Right lung (tissue), 10 donors: Measurements from ENCODE around the gene SAMD3. TPM values are rescaled to one million over a fixed set of nuclear protein-coding genes. Genes with fewer than 3 reads are reported as not detected.
"Not testable (repeated sequence)": the region's sequence is repeated elsewhere in the genome, so short reads cannot be mapped to it uniquely, and the experiment has no call there.

Experiments used
- DNase-seq, 2 donors: peaks; one replicate each; pipeline ENCODE4 v3.0.0-alpha.2; 2013
- long read RNA-seq, 8 donors: transcript quantifications; one replicate each; lab custom pipeline, GENCODE V29; 2026
- polyA plus RNA-seq, 5 donors: library from polyadenylated mRNA; unstranded; fragments of 120-200 nt; gene quantifications; one replicate each; pipeline versions ENCODE4 v1.2.1 to v1.2.3, GENCODE V29; 2013; ENCODE audit warnings: inconsistent platforms in 1 of 5, low replicate concordance in 1 of 5; ENCODE audit not compliant: insufficient read length in 5 of 5, insufficient read depth in 1 of 5

Gene SAMD3, protein sequence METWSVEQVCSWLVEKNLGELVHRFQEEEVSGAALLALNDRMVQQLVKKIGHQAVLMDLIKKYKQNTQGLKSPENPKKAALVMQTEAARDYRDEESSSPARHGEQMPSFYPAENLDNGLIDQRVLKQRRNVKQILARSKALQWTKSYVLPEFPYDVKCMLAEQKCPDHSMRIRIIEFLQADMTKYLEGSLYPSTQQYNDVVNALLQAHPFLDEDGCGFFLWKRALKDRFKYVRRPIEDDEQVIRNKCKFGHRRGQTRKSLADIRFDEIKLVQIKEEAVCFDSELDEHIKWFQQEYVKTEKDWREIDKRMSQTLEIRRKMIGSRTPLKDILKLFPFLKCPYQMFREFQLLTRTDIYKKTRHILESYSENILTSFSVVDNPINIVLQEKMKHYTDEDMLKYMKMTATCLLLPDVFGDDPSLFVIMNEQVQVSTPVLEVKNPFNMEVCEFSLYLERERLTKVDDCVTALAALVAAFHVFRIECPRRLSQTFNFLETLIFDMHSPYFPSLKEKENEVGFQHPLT
- polyA plus RNA-seq, result 1 to 10 TPM; 1.4 to 2.7 (median 1.5) TPM
- long read RNA-seq, donor 1, result 0 reads
- long read RNA-seq, donor 2, result 0 reads
- long read RNA-seq, donor 3, result 0 reads
- long read RNA-seq, donor 4, result 0 reads
- long read RNA-seq, donor 5, result 0 reads
- long read RNA-seq, donor 6, result 0 reads
- long read RNA-seq, donor 7, result 0 reads
- long read RNA-seq, donor 8, result 0 reads

DNA sequence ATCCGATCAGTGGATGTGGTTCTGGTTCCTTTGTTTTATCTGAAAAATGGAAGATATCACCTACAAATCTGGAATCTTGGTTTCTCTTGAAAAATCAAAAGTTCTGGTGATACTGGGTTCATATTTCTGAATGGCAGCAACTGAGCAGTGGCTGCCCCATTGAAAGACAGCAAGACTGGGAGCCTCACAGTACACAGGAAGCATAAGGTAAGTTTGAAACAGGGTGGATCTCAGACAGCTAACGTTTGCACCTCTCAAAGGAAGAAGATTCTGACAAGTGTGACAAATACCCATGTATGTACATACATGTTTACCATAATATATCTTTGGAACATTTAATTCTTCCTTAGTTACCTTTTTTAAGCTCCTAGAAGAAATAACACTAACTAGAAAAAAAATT is at the start of gene SAMD3:
Gene SAMD3 (minus strand): TSS at position 177 of the 400 bp plus-strand sequence. CDS start 7,678 bp downstream, outside the sequence.
- DNase-seq, result no peak

DNA sequence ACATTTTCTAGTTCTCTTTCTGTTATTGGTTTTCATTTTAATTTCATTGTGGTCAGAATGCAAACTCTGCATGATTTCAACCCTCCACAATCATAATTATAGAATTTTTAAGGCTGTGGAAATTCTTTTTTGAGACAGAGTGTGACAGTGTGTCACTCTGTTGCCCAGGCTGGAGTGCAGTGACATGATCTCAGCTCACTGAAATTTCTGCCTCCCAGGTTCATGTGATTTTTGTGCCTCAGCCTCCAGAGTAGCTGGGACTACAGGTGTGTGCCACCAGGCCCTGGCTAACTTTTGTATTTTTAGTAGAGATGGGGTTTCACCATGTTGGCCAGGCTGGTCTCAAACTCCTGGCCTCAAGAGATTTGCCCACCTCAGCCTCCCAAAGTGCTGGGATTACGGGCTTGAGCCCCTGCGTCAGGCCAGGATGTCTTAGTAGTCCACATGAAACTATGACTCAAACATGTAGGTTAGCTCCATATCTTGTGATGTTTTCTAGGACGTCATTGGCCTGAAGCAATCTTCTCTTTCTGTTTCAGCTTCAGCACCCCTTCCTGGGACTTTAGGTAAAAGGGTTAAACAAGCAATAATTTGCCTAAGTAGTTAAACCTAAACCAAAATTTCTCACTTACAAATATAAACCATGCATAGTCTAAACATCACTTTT is 47.4 kb upstream of the SAMD3 start:
- DNase-seq, result no peak

DNA sequence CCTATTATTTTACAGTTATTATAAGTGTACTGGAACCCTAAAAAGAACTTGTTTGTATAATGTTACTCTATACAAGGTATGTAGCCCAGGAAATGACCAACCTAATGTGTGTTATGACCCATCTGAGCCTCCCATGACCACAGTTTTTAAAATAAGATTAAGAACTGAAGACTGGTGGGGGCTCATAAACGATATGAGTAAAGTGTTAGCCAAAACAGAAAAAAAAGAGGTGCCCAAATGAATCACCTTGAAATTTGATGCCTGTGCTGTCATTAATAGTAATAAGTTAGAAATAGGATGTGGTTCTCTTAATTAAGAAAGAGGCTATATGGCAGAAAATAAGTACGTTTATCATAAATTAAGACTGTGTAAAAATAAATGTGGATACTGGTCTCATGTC is 42.8 kb upstream of the SAMD3 start:
- not testable (repeated sequence) for DNase-seq

DNA sequence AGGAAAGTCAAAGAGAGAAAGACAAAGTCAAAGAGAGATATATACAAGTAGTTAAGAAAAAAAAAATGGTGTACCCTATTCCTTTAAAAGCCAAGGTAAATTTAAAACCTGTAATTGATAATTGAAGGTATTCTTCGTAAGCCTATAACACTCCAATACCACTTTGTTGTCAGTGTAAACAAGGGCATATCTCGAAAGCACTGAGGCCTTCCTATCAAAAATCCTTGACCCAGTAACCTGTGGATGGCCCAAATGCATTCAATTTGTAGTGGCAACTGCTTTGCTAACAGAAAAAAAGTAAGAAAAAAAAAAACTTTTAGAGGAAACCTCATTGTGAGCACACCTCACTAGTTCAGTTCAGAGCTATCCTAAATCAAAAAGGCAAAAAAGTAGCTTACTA is 39.3 kb upstream of the SAMD3 start:
- no peak for DNase-seq

DNA sequence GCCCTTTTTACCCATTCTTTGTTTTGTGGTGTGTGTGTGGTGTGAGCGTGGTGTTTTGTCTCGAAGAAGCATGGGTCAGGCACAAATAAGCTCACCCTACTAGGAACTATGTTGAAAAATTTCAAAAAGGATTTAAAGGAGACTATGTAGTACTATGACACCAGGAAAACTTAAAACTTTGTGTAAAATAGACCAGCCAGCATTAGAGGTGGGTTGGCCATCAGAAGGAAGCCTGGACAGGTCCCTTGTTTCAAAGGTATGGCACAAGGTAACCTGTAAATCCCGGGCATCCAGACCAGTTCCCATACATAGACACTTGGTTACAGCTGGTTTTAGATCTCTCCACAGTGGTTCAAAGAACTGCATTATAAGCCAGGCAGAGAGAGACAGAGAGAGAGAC is 38.8 kb upstream of the SAMD3 start:
- DNase-seq, result not testable (repeated sequence)

DNA sequence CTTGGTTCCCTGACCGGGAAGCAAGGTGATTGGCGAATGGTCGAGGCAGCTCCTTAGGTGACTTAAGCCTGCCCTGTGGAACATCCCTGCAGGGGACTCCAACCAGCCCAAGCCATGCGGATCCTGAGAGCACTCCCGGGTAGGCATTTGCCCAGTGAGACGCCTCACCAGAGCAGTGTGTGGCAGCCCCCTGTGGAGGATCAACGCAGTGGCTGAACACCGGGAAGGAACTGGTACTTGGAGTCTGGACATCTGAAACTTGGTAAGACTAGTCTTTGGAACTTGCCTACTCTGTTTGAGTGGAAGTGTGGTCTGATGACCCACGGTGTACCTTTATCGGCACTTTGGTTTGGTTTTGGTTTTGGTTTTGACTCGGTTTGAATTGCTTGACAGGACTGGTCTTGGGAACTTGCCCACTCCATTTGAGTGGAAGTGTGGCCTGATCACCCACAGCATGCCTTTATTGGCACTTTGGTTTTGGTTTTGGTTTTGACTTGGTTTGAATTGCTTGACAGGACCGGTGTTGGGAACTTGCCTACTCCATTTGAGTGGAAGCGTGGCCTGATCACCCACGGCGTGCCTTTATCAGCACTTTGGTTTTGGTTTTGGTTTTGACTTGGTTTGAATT is 38.0 kb upstream of the SAMD3 start:
- not testable (repeated sequence) for DNase-seq

DNA sequence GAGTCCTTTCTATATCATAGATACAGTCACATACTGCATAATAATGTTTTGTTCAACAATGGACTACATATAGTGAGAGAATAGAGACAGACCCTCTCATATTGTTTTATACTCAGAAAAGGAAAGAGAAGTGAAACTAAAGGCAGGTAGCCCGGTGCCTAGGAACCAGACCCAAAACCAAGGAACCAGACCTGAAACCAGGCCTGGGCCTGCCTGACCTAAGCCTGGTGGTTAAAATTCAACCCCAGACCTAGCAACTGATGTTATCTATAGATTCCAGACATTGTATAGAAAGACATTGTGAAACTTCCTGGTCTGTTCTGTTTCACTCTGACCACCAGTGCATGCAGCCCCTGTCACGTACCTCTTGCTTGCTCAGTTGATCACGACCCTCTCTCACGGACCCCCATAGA is 37.3 kb upstream of the SAMD3 start:
- DNase-seq, result not testable (repeated sequence)

DNA sequence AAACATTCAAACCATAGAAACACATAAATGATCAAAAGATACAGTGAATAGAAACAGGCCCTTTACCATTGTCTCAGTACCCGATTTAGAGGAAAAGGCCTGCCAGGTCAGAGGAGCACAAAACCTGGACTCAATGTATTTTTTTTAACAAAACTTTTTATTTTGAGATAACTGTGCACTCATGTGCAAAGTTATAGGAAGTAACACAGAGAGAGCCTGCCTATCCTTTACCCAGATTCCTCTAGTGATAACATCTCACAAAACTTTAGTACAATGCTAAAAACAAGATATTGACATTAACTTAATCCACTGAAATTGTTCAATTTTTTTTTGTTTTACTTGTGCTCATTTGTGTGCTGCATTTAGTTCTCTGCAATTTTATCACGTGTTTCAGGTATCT is 36.8 kb upstream of the SAMD3 start:
- DNase-seq, result no peak

DNA sequence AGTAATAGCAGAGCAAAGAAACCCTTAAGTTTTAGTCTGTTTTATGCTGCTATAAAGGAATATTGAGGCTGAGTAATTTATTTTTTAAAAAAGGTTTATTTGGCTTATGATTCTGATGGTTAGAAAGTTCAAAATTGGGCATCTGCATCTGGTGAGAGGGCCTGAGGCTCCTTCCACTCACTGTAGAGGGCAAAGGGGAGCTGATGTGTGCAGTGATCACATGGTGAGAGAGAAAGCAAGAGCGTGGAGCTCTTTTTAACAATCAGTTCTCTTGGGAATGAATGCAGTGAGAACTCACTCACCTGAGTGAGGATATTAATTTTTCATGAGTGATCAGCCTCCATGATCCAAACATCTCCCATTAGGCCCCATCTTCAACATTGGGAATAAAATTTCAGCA is 36.4 kb upstream of the SAMD3 start:
- no peak for DNase-seq

DNA sequence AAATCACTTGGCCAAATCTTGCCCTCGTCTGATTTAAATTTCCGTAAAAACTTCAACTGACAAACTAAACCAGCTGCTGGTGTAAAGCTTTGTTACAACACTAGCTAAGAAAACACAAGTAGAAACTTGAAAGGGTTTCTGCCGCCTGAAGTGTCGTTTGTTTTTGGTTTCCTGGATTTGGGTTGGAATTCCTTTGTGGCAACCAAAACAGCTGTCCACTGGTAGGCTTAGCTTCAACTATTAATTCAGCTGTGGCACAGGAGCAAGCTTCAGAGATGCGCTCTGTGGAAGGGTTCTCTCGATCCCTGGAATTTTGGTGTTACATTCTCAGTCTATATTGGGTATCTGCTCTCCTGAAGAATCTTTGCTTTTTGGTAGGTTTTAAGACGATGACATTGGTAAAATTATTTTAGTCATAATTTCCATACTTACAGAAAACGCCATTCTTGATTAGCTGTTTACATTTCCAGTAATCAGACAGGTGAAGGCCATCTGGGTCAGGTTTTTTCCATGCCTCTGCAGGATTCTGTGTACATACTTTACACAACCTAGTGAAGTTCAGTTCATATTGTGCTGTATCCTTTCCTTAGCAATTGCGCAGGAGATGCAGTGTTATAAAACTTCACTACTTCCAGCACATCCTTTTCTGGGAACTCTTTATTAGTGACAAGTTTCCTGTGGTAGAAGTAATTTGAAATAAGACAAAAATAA is 29.9 kb upstream of the SAMD3 start:
- DNase-seq, result no peak

DNA sequence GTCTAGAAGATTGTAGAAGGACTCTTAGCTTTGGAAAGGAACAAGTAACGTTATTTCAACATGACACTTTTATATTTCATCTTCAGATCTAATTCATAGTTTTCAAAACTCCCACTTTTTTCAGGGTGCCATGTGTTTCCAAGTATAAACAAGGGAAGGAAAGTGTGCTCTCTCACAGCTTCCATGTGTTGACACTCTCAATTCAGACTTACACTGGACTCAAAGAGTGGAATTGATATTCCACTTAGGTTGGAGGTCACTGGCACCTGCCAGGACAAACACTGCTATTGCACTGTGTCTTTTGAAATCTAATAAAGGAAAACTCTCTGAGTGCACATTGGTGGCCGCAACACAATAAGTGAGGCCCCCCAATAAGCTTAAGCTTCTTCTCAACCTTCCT is 22.5 kb upstream of the SAMD3 start:
- DNase-seq, result no peak

DNA sequence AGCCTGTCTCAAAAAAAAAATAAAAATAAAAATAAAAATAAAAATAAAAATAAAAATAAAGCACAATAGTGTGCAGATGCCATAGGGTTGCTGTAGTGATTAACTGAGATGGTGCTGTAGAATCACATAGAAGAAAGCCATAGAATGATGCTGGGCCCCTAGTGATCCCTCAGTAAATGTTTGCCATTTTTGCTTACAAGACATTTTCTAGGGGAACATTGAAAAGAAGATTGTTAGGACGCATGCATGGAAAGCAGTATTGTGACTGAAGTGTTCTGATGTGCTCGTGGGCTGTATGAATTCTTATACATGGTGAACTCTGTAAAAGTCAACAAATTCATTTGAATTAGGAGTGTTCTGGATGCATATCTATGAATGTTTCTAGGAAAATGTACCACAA is 22.0 kb upstream of the SAMD3 start:
- no peak for DNase-seq

DNA sequence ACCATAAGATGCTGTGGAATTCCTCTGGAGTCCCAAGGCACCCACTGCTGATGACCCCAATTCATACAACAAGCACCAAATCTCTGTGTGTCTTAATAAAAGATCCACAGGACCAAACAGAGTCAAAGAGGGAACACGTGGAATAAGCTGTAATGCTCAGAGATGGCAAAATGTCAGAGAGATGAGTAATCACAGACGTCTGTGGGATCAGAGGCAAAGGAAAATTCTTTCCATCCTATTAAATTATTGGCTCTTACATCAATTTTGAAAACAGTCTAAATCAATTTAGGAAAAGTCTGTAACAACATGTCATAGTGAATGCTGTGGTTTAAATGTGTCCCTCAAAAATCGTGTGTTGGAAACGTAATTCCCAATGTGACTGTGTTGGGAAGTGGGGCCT is 17.5 kb upstream of the SAMD3 start:
- DNase-seq, result no peak

DNA sequence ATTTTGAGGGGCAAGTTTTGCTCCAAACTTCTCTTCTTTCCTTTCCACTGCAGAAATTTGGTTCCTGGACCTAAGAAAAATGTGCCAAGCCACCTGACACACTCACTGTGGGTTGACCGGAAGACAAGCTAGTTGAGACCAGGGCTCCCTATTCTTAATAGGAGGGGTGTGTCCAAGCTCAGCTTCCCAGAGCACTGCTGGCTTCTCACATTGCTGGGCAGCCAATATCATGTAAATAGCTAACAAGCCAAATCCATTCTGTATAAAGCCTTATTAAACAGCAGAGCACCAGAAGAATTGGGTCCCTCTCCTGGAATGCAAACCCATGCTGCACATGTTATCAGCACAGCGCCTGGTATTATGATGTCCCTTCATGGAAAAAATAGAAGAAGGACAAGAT is 17.0 kb upstream of the SAMD3 start:
- DNase-seq, result no peak

DNA sequence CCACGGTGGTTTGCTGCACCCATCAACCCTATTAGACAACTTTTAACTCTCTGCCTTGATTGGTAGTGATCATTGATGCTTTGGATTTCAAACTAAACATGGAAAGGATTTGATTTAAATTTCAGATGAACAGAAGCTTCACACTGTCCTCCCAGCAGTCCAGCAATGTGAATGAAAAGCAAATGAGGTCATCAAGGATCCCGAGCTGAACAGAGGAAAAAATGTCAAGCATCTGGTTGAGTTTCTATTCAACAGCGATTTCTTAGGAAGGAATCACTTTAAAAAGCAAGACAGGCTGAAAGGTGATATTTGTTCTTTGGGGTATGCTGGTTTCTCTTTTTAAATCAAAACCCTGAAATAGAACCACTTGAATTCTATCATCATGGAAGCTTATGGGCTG is 10.6 kb upstream of the SAMD3 start:
- no peak for DNase-seq

DNA sequence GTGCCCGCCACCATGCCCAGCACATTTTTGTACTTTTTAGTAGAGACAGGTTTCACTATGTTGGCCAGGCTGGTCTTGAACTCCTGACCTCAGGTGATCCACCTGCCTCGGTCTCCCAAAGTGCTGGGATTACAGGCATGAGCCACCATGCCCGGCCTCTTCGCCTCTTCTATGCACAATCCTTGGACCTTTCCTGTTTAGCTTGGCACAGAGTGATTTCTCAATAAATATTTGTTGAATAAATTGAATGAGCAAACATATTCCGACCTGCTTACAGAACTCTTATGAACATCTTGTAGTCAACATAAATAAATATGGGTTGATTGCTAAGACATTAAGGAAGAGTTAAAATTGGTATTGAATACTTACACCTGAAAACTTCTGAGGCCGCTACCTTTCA is 7.8 kb upstream of the SAMD3 start:
- DNase-seq, result not testable (repeated sequence)

DNA sequence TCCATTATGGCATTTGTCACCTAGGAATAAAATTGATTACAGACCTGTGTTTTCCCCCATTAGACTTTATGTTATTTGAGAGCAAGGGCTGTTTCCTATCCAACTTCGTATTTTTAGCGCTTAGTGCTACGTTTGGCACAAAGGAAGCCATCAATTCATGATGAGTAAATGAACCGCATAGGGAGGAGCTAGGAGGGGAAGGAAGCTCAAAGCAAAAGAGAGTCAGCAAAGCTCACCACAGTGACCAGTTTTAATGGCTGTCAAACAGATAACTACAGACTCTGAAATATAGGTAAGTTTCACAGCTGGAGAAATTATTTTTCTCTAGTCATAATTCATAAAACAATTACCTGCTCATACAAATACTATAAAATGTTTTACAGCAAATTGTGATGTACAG is 6.9 kb upstream of the SAMD3 start:
- no peak for DNase-seq

DNA sequence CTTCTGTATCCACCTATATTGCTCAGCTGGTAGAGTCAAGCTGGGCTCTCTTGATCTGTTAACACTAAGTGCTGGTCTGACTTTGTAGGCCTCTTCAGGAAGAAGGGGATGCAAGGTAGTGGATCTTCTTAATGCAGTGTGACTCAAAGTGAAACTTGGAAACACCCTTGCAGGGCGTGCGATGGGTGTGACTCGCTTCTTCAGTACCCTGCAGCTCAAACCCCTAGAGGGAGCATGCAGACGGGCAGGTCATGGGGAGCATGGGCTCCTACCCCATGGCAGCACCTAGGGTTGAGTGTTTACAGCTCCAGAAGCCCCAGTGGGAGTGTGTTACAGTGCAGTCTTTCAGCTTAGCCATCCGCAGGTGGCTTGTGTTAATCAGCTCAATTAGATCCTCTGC is 757 bp upstream of the SAMD3 start:
- no peak for DNase-seq

DNA sequence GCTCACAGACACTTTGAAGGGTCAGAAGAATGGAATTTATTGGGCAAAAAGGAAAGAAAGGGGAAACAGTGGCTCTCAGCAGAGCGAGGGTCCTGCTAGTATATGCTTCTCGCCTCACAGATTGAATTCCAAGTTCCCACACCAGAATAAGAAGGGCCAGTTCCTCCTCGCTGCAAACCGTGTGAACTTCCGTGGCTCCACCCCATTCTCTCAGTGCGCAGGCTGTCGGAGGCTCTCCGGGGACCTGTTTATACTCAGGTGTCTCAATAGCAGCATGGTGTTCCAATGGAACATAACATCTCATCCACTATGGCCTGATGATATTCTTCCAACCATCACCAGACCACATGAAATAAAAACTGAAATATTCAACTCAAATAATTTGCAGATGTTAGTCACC is 4.6 kb downstream of the SAMD3 start:
- DNase-seq, result no peak

DNA sequence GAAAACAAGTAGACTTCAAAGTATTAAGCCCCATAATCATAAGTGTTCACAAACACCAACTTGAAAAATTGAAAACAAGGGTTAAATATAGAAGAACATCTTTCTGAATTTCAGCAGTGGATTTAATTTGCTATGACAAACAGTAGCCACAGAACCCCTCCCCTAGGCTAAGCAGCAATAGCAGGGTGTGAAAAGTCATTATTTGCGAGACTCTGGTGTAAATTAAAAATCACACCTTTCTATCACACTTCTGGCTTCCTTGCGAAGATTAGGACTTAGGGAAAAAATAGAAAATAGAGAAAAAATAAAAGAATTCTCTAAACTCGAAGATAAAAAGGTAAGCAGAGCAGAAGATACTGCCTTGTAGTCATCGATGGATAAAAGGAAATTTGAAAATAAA is 6.1 kb downstream of the SAMD3 start:
- DNase-seq, result no peak

DNA sequence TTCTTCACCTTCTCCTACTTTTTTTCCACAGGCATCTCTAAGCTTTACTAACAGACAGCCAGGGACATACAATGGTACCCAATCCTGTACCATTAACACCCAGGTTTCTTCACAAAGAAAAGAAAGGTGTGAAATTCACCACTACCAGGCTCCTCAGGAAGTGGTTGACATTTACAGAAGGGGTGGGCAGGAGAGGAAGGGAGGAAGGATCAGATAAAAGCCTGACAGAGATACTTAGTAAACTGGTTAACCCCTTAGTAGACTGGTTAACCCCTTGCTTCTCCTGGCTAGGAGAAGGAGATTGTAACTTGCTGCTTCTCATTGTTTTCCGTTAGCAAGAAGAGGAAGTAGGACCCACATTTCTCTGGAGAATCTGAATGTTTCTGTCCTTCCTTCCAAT is 7.2 kb downstream of the SAMD3 start:
- no peak for DNase-seq
